ENCODE data around the gene IGF1R. TPM values are rescaled to one million over a fixed set of nuclear protein-coding genes. Genes with fewer than 3 reads are reported as not detected.

IGF1R gene
- total RNA-seq, 1 experiment from 2014 or later = 125 TPM

GRCh38 chr15:98763179-98763578 lies 114.8 kb downstream of the IGF1R start (continued):
- TF ChIP-seq ZNF281 (CRISPR knock-in tag; IDR thresholded peaks at IDR 0.05) (no peak), SMAD3 (CRISPR knock-in tag; IDR thresholded peaks at IDR 0.05; ENCODE audit: borderline replicate concordance) (no peak), ZNF425 (CRISPR knock-in tag; conservative IDR thresholded peaks at IDR 0.05) (no peak), STAT6 (CRISPR knock-in tag; conservative IDR thresholded peaks at IDR 0.05; ENCODE audit: low read depth) (no peak), ATF1 (CRISPR knock-in tag; IDR thresholded peaks at IDR 0.05) (no peak)

- peaks cover 5% of the 10 kb centered on the region; the same call in 1 of the 2 replicates for H3K9me3 Mint-ChIP-seq
- POLR2A ChIA-PET = no interaction called here
- H3K36me3 Mint-ChIP-seq = peaks cover 6% of the 10 kb centered on the region
- ATAC-seq (no peak), DNase-seq (ENCODE audit: low spot score) (no peak)
- H3K27ac Mint-ChIP-seq = peak overlapping the region; percentile 85; the same call in 1 of the 2 replicates
- CTCF ChIA-PET = no interaction called here
- no peak for TF ChIP-seq MYBL2 (CRISPR knock-in tag; IDR thresholded peaks at IDR 0.05)
- no peak for TF ChIP-seq MLX (CRISPR knock-in tag; IDR thresholded peaks at IDR 0.05)
- TF ChIP-seq ZBTB43 (CRISPR knock-in tag; IDR thresholded peaks at IDR 0.05) = no peak
- TF ChIP-seq ATF3 (CRISPR knock-in tag; conservative IDR thresholded peaks at IDR 0.05) = no peak
- TF ChIP-seq ZNF425 (CRISPR knock-in tag; conservative IDR thresholded peaks at IDR 0.05) = no peak
- TF ChIP-seq ATF1 (CRISPR knock-in tag; IDR thresholded peaks at IDR 0.05) = no peak
- TF ChIP-seq GTF2I (CRISPR knock-in tag; conservative IDR thresholded peaks at IDR 0.05) = no peak
- TF ChIP-seq ELF4 (CRISPR knock-in tag; IDR thresholded peaks at IDR 0.05; ENCODE audit: low read depth) = no peak
- no peak for TF ChIP-seq NR1H2 (CRISPR knock-in tag; IDR thresholded peaks at IDR 0.05)
- no peak for TF ChIP-seq ESRRA (CRISPR knock-in tag; IDR thresholded peaks at IDR 0.05; ENCODE audit: borderline replicate concordance)
- TF ChIP-seq FOXP4 (CRISPR knock-in tag; IDR thresholded peaks at IDR 0.05) = no peak
- peaks cover 66% of the 10 kb centered on the region for H3K4me1 Mint-ChIP-seq
- H3K27me3 Mint-ChIP-seq (ENCODE audit: low read depth) = no peaks in the 10 kb centered on the region
- H3K4me3 Mint-ChIP-seq = no peak overlapping the region
Observed at GRCh38 chr15:98764291-98764690, 116.0 kb downstream of the IGF1R start.

Measured in WTC11 (cell line).